Testis (tissue), 3 donors: ENCODE results near the gene TCF7L2. TPM values are rescaled to one million over a fixed set of nuclear protein-coding genes. Genes with fewer than 3 reads are reported as not detected.

Experiments
- DNase-seq: peaks from one replicate; pipeline ENCODE4 v3.0.0-alpha.2; 2019
- H3K27ac ChIP-seq, 2 donors: fragments of 200-600 bp; sonication (generic); one replicate each; pipeline ENCODE4 v1.5.1; 2019
- H3K27me3 ChIP-seq: fragments of 200-600 bp; sonication (generic); one replicate; pipeline ENCODE4 v1.5.1; 2019
- H3K36me3 ChIP-seq: fragments of 200-600 bp; sonication (generic); one replicate; pipeline ENCODE4 v1.5.1; 2017; ENCODE audit warnings: low read depth; ENCODE audit errors: missing control alignments
- H3K4me1 ChIP-seq: fragments of 200-600 bp; sonication (generic); one replicate; pipeline ENCODE4 v1.5.1; 2019
- H3K4me3 ChIP-seq, 2 donors: fragments of 200-600 bp; sonication (generic); one replicate each; pipeline ENCODE4 v1.5.1; 2017 to 2019
- H3K9me3 ChIP-seq: fragments of 200-600 bp; sonication (generic); one replicate; pipeline ENCODE4 v1.5.1; 2017
- CTCF ChIP-seq, 3 experiments: fragments of 450-650 bp in 2 of 3; fragments of 200-600 bp in 1 of 3; sonication (generic) in 1 of 3; IDR thresholded peaks; one replicate each; pipeline ENCODE4 v1.5.1; 2016 to 2019; ENCODE audit warnings: antibody characterized with exemption in 3 of 3, mild to moderate bottlenecking in 2 of 3, moderate library complexity in 1 of 3
- POLR2A ChIP-seq: fragments of 450-650 bp; IDR thresholded peaks from one replicate; pipeline ENCODE4 v1.6.1; 2017; ENCODE audit warnings: antibody characterized with exemption, mild to moderate bottlenecking, moderate library complexity
- WGBS, 2 donors: methylation state at CpG; one replicate each; pipeline ENCODE4 v1.1.5; 2018; 5-methylcytosine and 5-hydroxymethylcytosine counted together
- intact Hi-C: fragments of 100-400 bp; cut with DNase I; formaldehyde crosslinking; loops from one replicate; pipeline ENCODE4 v1.15.1; 2023; ENCODE audit warnings: low total_unique reads
- polyA plus RNA-seq: library from polyadenylated mRNA; stranded (reverse); fragments of 350-450 nt; fragmentation: Illumina TruSeq; extraction: RNeasy Lipid Tissue Mini Kit (QIAGEN cat#74804); gene quantifications from one replicate; pipeline ENCODE4 v1.2.3, GENCODE V29; 2014; ENCODE audit warnings: low read depth, low replicate concordance; ENCODE audit not compliant: insufficient read depth
- total RNA-seq, 2 donors: library from RNA; depleted of rRNA; stranded (reverse); fragments of >200 nt; gene quantifications; one replicate each; pipeline ENCODE4 v1.2.3, GENCODE V29; 2016

The TCF7L2 gene
- total and polyA plus RNA-seq, 3 donors from 2014 or later, result 18.5 to 25.4 (median 23.3) TPM

- no peaks in the 10 kb centered on the region for H3K36me3 ChIP-seq
- intact Hi-C loops, result no loop called here
Observed at GRCh38 chr10:113167702-113168101, 217.7 kb downstream of the TCF7L2 start.

GRCh38 chr10:113168584-113168983 is 218.5 kb downstream of the TCF7L2 start:
- no peaks in the 10 kb centered on the region for H3K4me1 ChIP-seq
- H3K4me3 ChIP-seq, result no peak overlapping the region
- no peaks in the 10 kb centered on the region for H3K27me3 ChIP-seq
- 56 to 57% methylated on average over 6 of the region's 6 CpGs for WGBS, 2 donors
- no peaks in the 10 kb centered on the region for H3K36me3 ChIP-seq
- TF ChIP-seq POLR2A (no peak), CTCF (IDR thresholded peaks at IDR 0.05) (no peak)
- DNase-seq, result no peak
- intact Hi-C loops, result no loop called here
- H3K27ac ChIP-seq, result peak overlapping the region; percentile 4 to 23
- H3K9me3 ChIP-seq, result no peaks in the 10 kb centered on the region

More at GRCh38 chr10:113167702-113168101, 217.7 kb downstream of the TCF7L2 start:
- no peaks in the 10 kb centered on the region for H3K9me3 ChIP-seq
- WGBS, 2 donors, result 78 to 85% methylated on average over 5 of the region's 5 CpGs
- TF ChIP-seq POLR2A, result no peak
- TF ChIP-seq CTCF (IDR thresholded peaks at IDR 0.05), result no peak
- DNase-seq, result no peak
- H3K27ac ChIP-seq, result no peak overlapping the region
- H3K27me3 ChIP-seq, result no peaks in the 10 kb centered on the region
- H3K4me3 ChIP-seq, result no peak overlapping the region
- H3K4me1 ChIP-seq, result no peaks in the 10 kb centered on the region

GRCh38 chr10:113169111-113169510 is 219.1 kb downstream of the TCF7L2 start:
- no peak for DNase-seq
- TF ChIP-seq CTCF (IDR thresholded peaks at IDR 0.05) (no peak), POLR2A (no peak)
- Histone ChIP-seq H3K27me3 (no peaks in the 10 kb centered on the region), H3K36me3 (no peaks in the 10 kb centered on the region), H3K27ac (no peak overlapping the region), H3K4me1 (no peaks in the 10 kb centered on the region), H3K9me3 (no peaks in the 10 kb centered on the region), H3K4me3 (no peak overlapping the region)
- intact Hi-C loops, result no loop called here
- WGBS, 2 donors, result 74 to 84% methylated on average over 6 to 10 of the region's 10 CpGs

- Histone ChIP-seq H3K4me3 (no peak overlapping the region), H3K36me3 (no peaks in the 10 kb centered on the region), H3K4me1 (no peaks in the 10 kb centered on the region), H3K27me3 (no peaks in the 10 kb centered on the region), H3K9me3 (no peaks in the 10 kb centered on the region), H3K27ac (no peak overlapping the region)
- TF ChIP-seq POLR2A (no peak), CTCF (IDR thresholded peaks at IDR 0.05) (no peak)
- DNase-seq, result no peak
- intact Hi-C loops, result no loop called here
- WGBS, 2 donors, result 85 to 89% methylated on average over 14 of the region's 14 CpGs
Observed at GRCh38 chr10:113169853-113170460, 219.9 kb downstream of the TCF7L2 start.

GRCh38 chr10:113171662-113172061 is 221.6 kb downstream of the TCF7L2 start:
- no peak overlapping the region for H3K27ac ChIP-seq
- no peak for DNase-seq
- no peaks in the 10 kb centered on the region for H3K36me3 ChIP-seq
- no peaks in the 10 kb centered on the region for H3K9me3 ChIP-seq
- WGBS, 2 donors, result 93 to 95% methylated on average over 11 of the region's 11 CpGs
- intact Hi-C loops, result no loop called here
- H3K27me3 ChIP-seq, result no peaks in the 10 kb centered on the region
- TF ChIP-seq POLR2A (no peak), CTCF (IDR thresholded peaks at IDR 0.05) (no peak)
- no peak overlapping the region for H3K4me3 ChIP-seq
- H3K4me1 ChIP-seq, result no peaks in the 10 kb centered on the region
